GM12892 (cell line): ENCODE results near the gene KRTAP4-8.

ENCODE experiments used
- DNase-seq: peaks from one replicate; pipeline ENCODE4 v3.0.0; 2011; ENCODE audit not compliant: insufficient read length
- FAIRE-seq: peaks from 2 replicates; lab custom pipeline; 2011; peaks lifted over from hg19 to GRCh38; lab: Jason Lieb, UNC
- POLR2A ChIP-seq: IDR thresholded peaks from 2 replicates; pipeline ENCODE4 v1.6.1; 2011; ENCODE audit warnings: low read depth, low read length, control low read depth
- POLR2AphosphoS5 ChIP-seq: IDR thresholded peaks from 2 replicates; pipeline ENCODE4 v1.6.1; 2011; ENCODE audit warnings: low read depth, low read length, control low read depth
- TAF1 ChIP-seq: IDR thresholded peaks from 2 replicates; pipeline ENCODE4 v1.6.1; 2011; ENCODE audit warnings: low read depth, mild to moderate bottlenecking, control low read depth, low read length, borderline replicate concordance

KRTAP4-8 gene

DNA sequence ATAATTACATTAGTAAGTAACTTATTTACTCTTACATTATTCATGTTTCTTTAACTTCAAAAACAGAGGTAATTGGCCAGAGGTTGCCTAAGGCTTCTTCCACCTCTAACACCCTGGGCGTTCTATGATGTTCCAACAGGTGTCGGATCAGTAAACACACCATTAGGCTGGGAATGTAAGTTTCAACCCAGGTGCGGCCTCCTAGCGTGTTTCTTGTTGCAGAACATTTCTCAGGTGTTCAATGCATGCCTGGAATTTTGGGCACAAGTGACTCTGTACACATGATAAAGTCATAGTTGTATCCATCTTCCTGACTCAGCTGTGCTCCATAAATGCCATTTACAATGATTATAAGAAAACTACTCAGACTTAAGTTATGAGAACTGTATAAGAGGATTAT is 43.9 kb downstream of the KRTAP4-8 start:
- FAIRE-seq (no peak), DNase-seq (no peak)
- TF ChIP-seq POLR2AphosphoS5 (no peak), TAF1 (no peak), POLR2A (no peak)

- no peak for DNase-seq
- TF ChIP-seq TAF1 (no peak), POLR2AphosphoS5 (no peak), POLR2A (no peak)
- no peak for FAIRE-seq
These were observed 45.4 kb downstream of the KRTAP4-8 start for GRCh38 chr17:41052566-41052965.

- DNase-seq (no peak), FAIRE-seq (no peak)
- TF ChIP-seq POLR2A (no peak), POLR2AphosphoS5 (no peak), TAF1 (no peak)
These were observed 48.8 kb downstream of the KRTAP4-8 start for GRCh38 chr17:41049110-41049509.

DNA sequence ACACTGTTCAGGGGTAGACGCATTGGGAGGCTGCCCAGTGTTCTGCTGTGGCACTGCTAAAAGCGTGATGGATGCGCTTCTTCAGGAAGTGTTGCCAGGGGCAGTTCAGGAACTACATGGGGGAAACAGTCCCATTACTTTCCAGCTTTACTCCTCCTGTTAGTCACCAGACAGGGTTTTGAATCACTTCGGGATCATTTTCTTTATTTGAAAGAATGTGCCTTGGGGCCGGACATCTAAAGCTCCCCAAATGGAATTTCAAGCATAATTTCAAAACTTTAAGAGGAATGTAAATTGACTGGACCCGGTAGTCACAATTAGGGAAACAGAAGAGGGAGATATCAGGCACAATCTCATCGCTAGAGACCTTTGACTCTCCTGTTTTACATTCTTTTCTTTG is 49.5 kb downstream of the KRTAP4-8 start:
- DNase-seq (no peak), FAIRE-seq (no peak)
- TF ChIP-seq POLR2AphosphoS5: no peak
- TF ChIP-seq TAF1: no peak
- TF ChIP-seq POLR2A: no peak
